C4-2B (cell line): ENCODE measurements around the gene SCN7A.

Experiments used
- ZFX ChIP-seq: fragments of 450-650 bp; IDR thresholded peaks from 2 replicates; pipeline ENCODE4 v1.6.1; 2017
- TF ChIP-seq, protein P1 (sequence below): fragments of 450-650 bp; conservative IDR thresholded peaks from 2 replicates; pipeline ENCODE4 v1.5.1; 2017; ENCODE audit warnings: mild to moderate bottlenecking

DNA sequence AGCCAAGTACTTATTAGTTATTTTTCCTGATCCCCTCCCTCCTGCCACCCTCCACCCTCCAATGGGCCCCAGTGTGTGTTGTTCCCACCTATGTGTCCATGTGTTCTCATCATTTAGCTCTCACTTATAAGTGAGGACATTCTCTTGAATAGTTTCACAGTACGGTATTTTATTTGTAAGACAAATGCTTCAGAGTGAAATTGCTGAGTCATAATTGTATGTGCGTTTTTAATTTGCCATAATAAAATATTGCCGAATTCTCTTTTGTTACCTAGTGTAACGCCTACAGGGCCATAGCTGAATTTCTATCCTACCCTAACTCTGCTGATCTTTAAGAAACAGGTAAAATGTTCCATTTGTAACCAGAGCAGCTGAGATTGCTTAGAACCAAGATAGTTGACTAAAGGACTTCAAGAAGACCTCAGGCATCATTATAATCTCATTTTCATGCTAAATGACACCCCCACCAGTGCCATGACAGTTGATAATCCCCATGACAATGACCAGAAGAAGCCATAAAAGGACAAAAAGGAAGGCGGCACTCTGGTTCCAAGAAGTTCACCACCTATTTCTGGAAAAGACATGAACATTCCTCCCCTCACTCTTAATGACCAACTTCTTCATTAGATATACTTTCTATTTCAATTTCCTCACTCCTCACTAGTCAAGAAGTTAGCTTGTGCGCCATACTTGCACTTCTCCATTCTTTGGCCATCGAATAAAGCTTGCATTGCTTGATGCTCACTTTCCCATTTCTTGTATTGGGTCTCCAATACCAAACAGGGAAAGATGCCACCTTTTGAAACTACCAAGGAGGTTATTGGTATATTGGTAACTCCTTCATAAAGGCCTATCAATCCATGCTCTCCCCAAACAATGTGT lies 136.7 kb downstream of the SCN7A start:
- TF ChIP-seq, protein P1, sequence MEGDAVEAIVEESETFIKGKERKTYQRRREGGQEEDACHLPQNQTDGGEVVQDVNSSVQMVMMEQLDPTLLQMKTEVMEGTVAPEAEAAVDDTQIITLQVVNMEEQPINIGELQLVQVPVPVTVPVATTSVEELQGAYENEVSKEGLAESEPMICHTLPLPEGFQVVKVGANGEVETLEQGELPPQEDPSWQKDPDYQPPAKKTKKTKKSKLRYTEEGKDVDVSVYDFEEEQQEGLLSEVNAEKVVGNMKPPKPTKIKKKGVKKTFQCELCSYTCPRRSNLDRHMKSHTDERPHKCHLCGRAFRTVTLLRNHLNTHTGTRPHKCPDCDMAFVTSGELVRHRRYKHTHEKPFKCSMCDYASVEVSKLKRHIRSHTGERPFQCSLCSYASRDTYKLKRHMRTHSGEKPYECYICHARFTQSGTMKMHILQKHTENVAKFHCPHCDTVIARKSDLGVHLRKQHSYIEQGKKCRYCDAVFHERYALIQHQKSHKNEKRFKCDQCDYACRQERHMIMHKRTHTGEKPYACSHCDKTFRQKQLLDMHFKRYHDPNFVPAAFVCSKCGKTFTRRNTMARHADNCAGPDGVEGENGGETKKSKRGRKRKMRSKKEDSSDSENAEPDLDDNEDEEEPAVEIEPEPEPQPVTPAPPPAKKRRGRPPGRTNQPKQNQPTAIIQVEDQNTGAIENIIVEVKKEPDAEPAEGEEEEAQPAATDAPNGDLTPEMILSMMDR: no peak
- no peak for TF ChIP-seq ZFX
